GM13977 (cell line): ENCODE results near the gene EML3.

Experiments
- DNase-seq: peaks from one replicate; pipeline ENCODE4 v3.0.0; 2012; ENCODE audit warnings: low spot score
- CTCF ChIP-seq: IDR thresholded peaks from 2 replicates; pipeline ENCODE4 v1.5.1; 2012; ENCODE audit warnings: mild to moderate bottlenecking, control low read depth; ENCODE audit not compliant: insufficient read depth; ENCODE audit errors: extremely low read depth, missing control alignments
- in situ Hi-C: fragments of 300-500 bp; cut with MboI; formaldehyde crosslinking; loops from one replicate; pipeline ENCODE4 v1.12.0; 2022; ENCODE audit warnings: low sequenced_read_pairs, low pct_unique_long_range_greater_than_20kb, mixed read lengths, inconsistent platforms; ENCODE audit not compliant: unreplicated experiment

EML3 gene

GRCh38 chr11:62553839-62554361 is 58.7 kb downstream of the EML3 start:
- no peak for DNase-seq
- in situ Hi-C loops = no loop called here
- TF ChIP-seq CTCF = no peak

- in situ Hi-C loops = no loop called here
- no peak for TF ChIP-seq CTCF
- no peak for DNase-seq
Measured at GRCh38 chr11:62553080-62553838, 59.3 kb downstream of the EML3 start.

- TF ChIP-seq CTCF = no peak
- DNase-seq = no peak
- in situ Hi-C loops = no loop called here
Measured at GRCh38 chr11:62552485-62553079, 60.0 kb downstream of the EML3 start.
